Activated T-helper 1 cell treated with Interleukin-2 at 50 U/mL for 16 hours (primary cell): ENCODE results near the gene LPIN1.

Experiments
- DNase-seq: peaks from one replicate; pipeline ENCODE4 v3.0.0-alpha.2; 2020; ENCODE audit warnings: low read depth

LPIN1 gene

GRCh38 chr2:11866358-11867335 is 120.2 kb downstream of the LPIN1 start:
- DNase-seq, result no peak

GRCh38 chr2:11867926-11868325 is 121.5 kb downstream of the LPIN1 start:
- DNase-seq, result no peak

- DNase-seq, result no peak
These were observed 123.1 kb downstream of the LPIN1 start for GRCh38 chr2:11869391-11869991.

GRCh38 chr2:11870064-11870463 is 123.6 kb downstream of the LPIN1 start:
- DNase-seq, result no peak

GRCh38 chr2:11870584-11870983 is 124.2 kb downstream of the LPIN1 start:
- no peak for DNase-seq

GRCh38 chr2:11871421-11871820 is 125.0 kb downstream of the LPIN1 start:
- no peak for DNase-seq

- no peak for DNase-seq
These were observed 126.0 kb downstream of the LPIN1 start for GRCh38 chr2:11872247-11872947.

- no peak for DNase-seq
These were observed 126.5 kb downstream of the LPIN1 start for GRCh38 chr2:11872948-11873269.

- DNase-seq, result no peak
These were observed 127.1 kb downstream of the LPIN1 start for GRCh38 chr2:11873356-11874154.

GRCh38 chr2:11874861-11875260 is 128.4 kb downstream of the LPIN1 start:
- DNase-seq, result no peak

- no peak for DNase-seq
These were observed 129.0 kb downstream of the LPIN1 start for GRCh38 chr2:11875481-11875880.

GRCh38 chr2:11876436-11876835 is 130.0 kb downstream of the LPIN1 start:
- DNase-seq, result no peak

GRCh38 chr2:11876889-11877288 is 130.5 kb downstream of the LPIN1 start:
- no peak for DNase-seq
